GM12875 (cell line): ENCODE data around the gene ZBTB43.

Experiments used
- H3K4me3 ChIP-seq: one replicate; pipeline ENCODE4 v1.5.1; 2011; ENCODE audit warnings: low read depth, low read length, control low read depth
- CTCF ChIP-seq: IDR thresholded peaks from 2 replicates; pipeline ENCODE4 v1.5.1; 2011; ENCODE audit warnings: low read depth, mild to moderate bottlenecking, control low read depth, inconsistent platforms, low read length, moderate library complexity, borderline replicate concordance; ENCODE audit not compliant: insufficient read depth

The ZBTB43 gene

GRCh38 chr9:126791406-126792230 is 13.2 kb upstream of the ZBTB43 start:
- no peak for TF ChIP-seq CTCF
- no peak overlapping the region for H3K4me3 ChIP-seq

DNA sequence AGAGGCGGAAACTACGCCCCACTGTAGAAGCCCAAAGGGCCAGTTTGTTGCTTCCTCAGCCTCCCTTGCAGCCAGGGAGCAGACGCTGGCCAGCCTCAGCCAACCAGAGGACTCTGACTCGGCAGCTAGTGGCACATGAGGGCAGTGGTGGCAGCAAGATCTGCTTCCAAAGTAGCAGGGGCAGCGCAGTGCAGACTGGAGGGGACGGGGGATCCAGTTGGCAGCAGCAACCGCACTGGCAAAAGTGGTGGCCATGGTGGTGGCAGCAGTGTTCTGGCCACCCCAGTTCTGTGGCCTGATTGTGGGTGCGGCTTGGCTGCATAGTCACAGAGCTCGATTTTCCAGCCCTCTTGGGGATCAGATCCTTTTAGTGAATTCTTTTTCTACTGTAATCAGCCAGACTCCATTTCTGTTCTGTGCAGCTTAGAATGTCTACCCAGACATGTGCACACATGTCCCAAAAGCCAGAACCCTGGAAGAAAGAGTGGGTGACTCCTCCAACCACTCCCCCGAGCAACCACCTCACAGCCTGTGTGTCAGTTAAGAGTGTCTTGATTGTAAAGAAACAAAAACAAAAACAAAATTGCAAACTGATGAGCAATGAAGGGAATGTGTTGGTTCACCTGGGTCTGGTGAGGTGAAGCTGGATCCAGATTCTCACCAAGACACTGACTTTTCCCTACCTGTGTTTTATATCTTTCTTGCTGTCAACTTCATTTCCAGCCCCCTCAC is 11.0 kb upstream of the ZBTB43 start:
- TF ChIP-seq CTCF, result no peak
- no peak overlapping the region for H3K4me3 ChIP-seq

GRCh38 chr9:126794441-126794840 is 10.4 kb upstream of the ZBTB43 start:
- no peak for TF ChIP-seq CTCF
- no peak overlapping the region for H3K4me3 ChIP-seq

DNA sequence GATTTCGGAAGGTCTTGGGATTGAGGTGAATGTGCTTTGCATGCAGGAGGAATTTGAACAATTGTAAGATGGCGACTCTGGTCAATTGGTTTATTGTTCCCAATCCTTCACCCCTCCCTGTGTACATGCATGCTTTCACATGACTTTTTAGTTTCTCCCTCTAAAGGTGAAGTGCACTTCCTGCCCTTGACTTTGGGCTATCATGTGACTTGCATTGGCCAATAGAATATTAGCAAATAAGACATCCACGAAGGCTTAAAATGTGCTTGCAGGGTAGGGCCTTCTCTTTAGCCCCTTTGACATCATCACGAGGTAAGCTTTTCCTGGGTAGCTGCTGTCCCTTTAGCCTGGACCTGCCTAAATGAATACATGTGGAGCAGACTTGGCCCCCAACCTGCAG is 8.1 kb upstream of the ZBTB43 start:
- no peak overlapping the region for H3K4me3 ChIP-seq
- TF ChIP-seq CTCF, result no peak

GRCh38 chr9:126797903-126798302 is 6.9 kb upstream of the ZBTB43 start:
- H3K4me3 ChIP-seq, result no peak overlapping the region
- no peak for TF ChIP-seq CTCF

- H3K4me3 ChIP-seq, result no peak overlapping the region
- TF ChIP-seq CTCF, result no peak
Measured at GRCh38 chr9:126799034-126799433, 5.8 kb upstream of the ZBTB43 start.
